Activated CD8-positive, alpha-beta T cell treated with anti-CD3 and anti-CD28 coated beads for 36 hours (primary cell): ENCODE results near the gene TXNRD3. TPM values are rescaled to one million over a fixed set of nuclear protein-coding genes. Genes with fewer than 3 reads are reported as not detected.

Experiments used
- ATAC-seq: fragments of 200-7000 bp; cut with Tn5 transposase; one replicate; pipeline ENCODE4 v1.10.0; 2021; ENCODE audit warnings: mild to moderate bottlenecking, moderate library complexity
- CTCF ChIA-PET: fragments of 350-600 bp; sonication (Branson Sonifier 250); formaldehyde crosslinking; loops from one replicate; lab custom pipeline; 2021; ENCODE audit warnings: antibody characterized with exemption; lab: Charles Lee
- POLR2A ChIA-PET: fragments of 350-600 bp; sonication (Branson Sonifier 250); formaldehyde crosslinking; loops from one replicate; lab custom pipeline; 2021; ENCODE audit warnings: antibody characterized with exemption; lab: Charles Lee
- DNase-seq: peaks from one replicate; pipeline ENCODE4 v3.0.0-alpha.2; 2020
- H3K27ac Mint-ChIP-seq: one replicate; pipeline ENCODE4 v1.8.0; 2021; ENCODE audit warnings: mild to moderate bottlenecking, mixed read lengths
- H3K27me3 Mint-ChIP-seq: one replicate; pipeline ENCODE4 v1.8.0; 2021; ENCODE audit warnings: mixed read lengths
- H3K36me3 Mint-ChIP-seq: one replicate; pipeline ENCODE4 v1.8.0; 2021; ENCODE audit warnings: low read depth, mixed read lengths
- H3K4me1 Mint-ChIP-seq: one replicate; pipeline ENCODE4 v1.8.0; 2021; ENCODE audit warnings: low read depth, mixed read lengths
- H3K4me3 Mint-ChIP-seq: one replicate; pipeline ENCODE4 v1.8.0; 2021; ENCODE audit warnings: mild to moderate bottlenecking, moderate library complexity, mixed read lengths
- H3K9me3 Mint-ChIP-seq: one replicate; pipeline ENCODE4 v1.8.0; 2021; ENCODE audit warnings: mixed read lengths
- CTCF ChIP-seq: fragments of 200-600 bp; IDR thresholded peaks from one replicate; pipeline ENCODE4 v1.8.0; 2022; ENCODE audit warnings: antibody characterized with exemption, mild to moderate bottlenecking
- intact Hi-C: fragments of 100-400 bp; cut with micrococcal nuclease; formaldehyde crosslinking; loops from one replicate; pipeline ENCODE4 v1.10.0; 2022
- total RNA-seq, 2 experiments: library from RNA; stranded (reverse); gene quantifications; one replicate each; pipeline ENCODE4 v1.2.3, GENCODE V29; 2021

Gene TXNRD3
- total RNA-seq, 2 experiments from 2014 or later: 4.5 to 5.0 TPM

- intact Hi-C loops: no loop called here
- TF ChIP-seq CTCF: no peak
- peaks cover 3% of the 10 kb centered on the region for H3K27me3 Mint-ChIP-seq
- ATAC-seq: no peak
- POLR2A ChIA-PET: no interaction called here
- no peaks in the 10 kb centered on the region for H3K4me1 Mint-ChIP-seq
- H3K9me3 Mint-ChIP-seq: peaks cover 4% of the 10 kb centered on the region
- H3K36me3 Mint-ChIP-seq: no peaks in the 10 kb centered on the region
- no peak for DNase-seq
- CTCF ChIA-PET: no interaction called here
- H3K27ac Mint-ChIP-seq: no peak overlapping the region
- no peak overlapping the region for H3K4me3 Mint-ChIP-seq
These were observed 72.6 kb downstream of the TXNRD3 start for GRCh38 chr3:126582311-126582710.

- ChIA-PET CTCF (no interaction called here), POLR2A (no interaction called here)
- intact Hi-C loops: no loop called here
- no peak for DNase-seq
- peaks cover 4% of the 10 kb centered on the region for H3K9me3 Mint-ChIP-seq
- no peak for TF ChIP-seq CTCF
- H3K27ac Mint-ChIP-seq: no peak overlapping the region
- no peak for ATAC-seq
- no peaks in the 10 kb centered on the region for H3K4me1 Mint-ChIP-seq
- H3K36me3 Mint-ChIP-seq: no peaks in the 10 kb centered on the region
- H3K27me3 Mint-ChIP-seq: peaks cover 3% of the 10 kb centered on the region
- no peak overlapping the region for H3K4me3 Mint-ChIP-seq
These were observed 73.4 kb downstream of the TXNRD3 start for GRCh38 chr3:126581569-126581968.

GRCh38 chr3:126580746-126581145, 74.2 kb downstream of the TXNRD3 start:
- no peak for DNase-seq
- Mint-ChIP-seq H3K4me3 (no peak overlapping the region), H3K27me3 (peaks cover 3% of the 10 kb centered on the region), H3K4me1 (no peaks in the 10 kb centered on the region), H3K9me3 (peaks cover 4% of the 10 kb centered on the region), H3K36me3 (no peaks in the 10 kb centered on the region), H3K27ac (no peak overlapping the region)
- intact Hi-C loops: no loop called here
- ChIA-PET CTCF (no interaction called here), POLR2A (no interaction called here)
- TF ChIP-seq CTCF: no peak
- no peak for ATAC-seq

- no peak overlapping the region for H3K4me3 Mint-ChIP-seq
- ChIA-PET CTCF (no interaction called here), POLR2A (no interaction called here)
- H3K36me3 Mint-ChIP-seq: no peaks in the 10 kb centered on the region
- H3K4me1 Mint-ChIP-seq: no peaks in the 10 kb centered on the region
- TF ChIP-seq CTCF: no peak
- H3K9me3 Mint-ChIP-seq: no peaks in the 10 kb centered on the region
- peaks cover 3% of the 10 kb centered on the region for H3K27me3 Mint-ChIP-seq
- DNase-seq: no peak
- no peak for ATAC-seq
- intact Hi-C loops: no loop called here
- no peak overlapping the region for H3K27ac Mint-ChIP-seq
These were observed 76.2 kb downstream of the TXNRD3 start for GRCh38 chr3:126578702-126579101.

- POLR2A ChIA-PET: no interaction called here
- H3K27ac Mint-ChIP-seq: no peak overlapping the region
These were observed 77.7 kb downstream of the TXNRD3 start for GRCh38 chr3:126577261-126577660.

More at GRCh38 chr3:126577261-126577660, 77.7 kb downstream of the TXNRD3 start:
- peaks cover 3% of the 10 kb centered on the region for H3K27me3 Mint-ChIP-seq
- CTCF ChIA-PET: interaction anchor here (1.0 kb wide), 1 partner anchor 55 kb away, joined by 4 read pairs; no protein-coding TSS in a partner anchor
- intact Hi-C loops: no loop called here
- DNase-seq (no peak), ATAC-seq (no peak)
- H3K9me3 Mint-ChIP-seq: no peaks in the 10 kb centered on the region
- no peak overlapping the region for H3K4me3 Mint-ChIP-seq
- H3K4me1 Mint-ChIP-seq: no peaks in the 10 kb centered on the region
- TF ChIP-seq CTCF: no peak
- H3K36me3 Mint-ChIP-seq: no peaks in the 10 kb centered on the region
